ENCODE measurements around the gene HOXC6. TPM values are rescaled to one million over a fixed set of nuclear protein-coding genes. Genes with fewer than 3 reads are reported as not detected.

HOXC6 gene
- total and polyA plus RNA-seq, 8 donors = 0.46 to 2.0 (median 1.0) TPM; not detected in 5

GRCh38 chr12:54049108-54049507 is 20.9 kb downstream of the HOXC6 start:
- WGBS, 5 donors = 72 to 88% (median 86%) methylated on average over 6 of the region's 6 CpGs
- DNase-seq = no peak
- TF ChIP-seq POLR2AphosphoS5 (IDR thresholded peaks at IDR 0.05) (no peak), EP300 (IDR thresholded peaks at IDR 0.05) (no peak), CTCF (IDR thresholded peaks at IDR 0.05) (no peak), POLR2A (IDR thresholded peaks at IDR 0.05) (no peak)
- Histone ChIP-seq H3K9me3 (no peaks in the 10 kb centered on the region), H3K4me1 (peaks cover 10 to 45% (median 23%) of the 10 kb centered on the region in 4 donors), H3K4me3 (no peak overlapping the region), H3K36me3 (no peaks in the 10 kb centered on the region), H3K27me3 (peaks cover 0 to 99% (median 29%) of the 10 kb centered on the region in 3 donors), H3K27ac (no peak overlapping the region)
- intact Hi-C loops (cut with DNase I; ENCODE audit: low total_unique reads) = no loop called here

- Histone ChIP-seq H3K4me1 (peaks cover 13 to 58% (median 35%) of the 10 kb centered on the region in 4 donors), H3K36me3 (no peaks in the 10 kb centered on the region), H3K9me3 (no peaks in the 10 kb centered on the region), H3K4me3 (no peak overlapping the region), H3K27me3 (peaks cover 0 to 96% (median 29%) of the 10 kb centered on the region in 3 donors), H3K27ac (peak overlapping the region in 1 of 5 donors; percentile 11)
- TF ChIP-seq CTCF (IDR thresholded peaks at IDR 0.05) (no peak), EP300 (IDR thresholded peaks at IDR 0.05) (no peak), POLR2AphosphoS5 (IDR thresholded peaks at IDR 0.05) (no peak), POLR2A (IDR thresholded peaks at IDR 0.05) (no peak)
- 53 to 82% (median 67%) methylated on average over 2 of the region's 2 CpGs for WGBS, 5 donors
- DNase-seq = no peak
- intact Hi-C loops (cut with DNase I; ENCODE audit: low total_unique reads) = no loop called here
These were observed 22.2 kb downstream of the HOXC6 start for GRCh38 chr12:54050482-54050810.

- no peak overlapping the region for H3K4me3 ChIP-seq
- H3K4me1 ChIP-seq = peaks cover 18 to 66% (median 40%) of the 10 kb centered on the region in 4 donors
- TF ChIP-seq CTCF (IDR thresholded peaks at IDR 0.05) = no peak
- no peak for TF ChIP-seq POLR2AphosphoS5 (IDR thresholded peaks at IDR 0.05)
- no peak for TF ChIP-seq POLR2A (IDR thresholded peaks at IDR 0.05)
- TF ChIP-seq EP300 (IDR thresholded peaks at IDR 0.05) = no peak
- peaks cover 0 to 89% (median 23%) of the 10 kb centered on the region in 3 donors for H3K27me3 ChIP-seq
- H3K36me3 ChIP-seq = no peaks in the 10 kb centered on the region
- no peaks in the 10 kb centered on the region for H3K9me3 ChIP-seq
- peak in 1 of 2 donors; percentile 25 for DNase-seq
- intact Hi-C loops (cut with DNase I; ENCODE audit: low total_unique reads) = no loop called here
- WGBS, 5 donors = 54 to 84% (median 77%) methylated on average over 12 of the region's 12 CpGs
- peak overlapping the region in 2 of 5 donors; percentile 89 to 91 for H3K27ac ChIP-seq
These were observed 23.0 kb downstream of the HOXC6 start for GRCh38 chr12:54051026-54051842.

- WGBS, 5 donors = 42 to 79% (median 70%) methylated on average over 24 of the region's 24 CpGs
- TF ChIP-seq POLR2AphosphoS5 (IDR thresholded peaks at IDR 0.05) (no peak), EP300 (IDR thresholded peaks at IDR 0.05) (no peak), CTCF (IDR thresholded peaks at IDR 0.05) (no peak), POLR2A (IDR thresholded peaks at IDR 0.05) (no peak)
- H3K4me1 ChIP-seq = peaks cover 18 to 68% (median 39%) of the 10 kb centered on the region in 4 donors
- intact Hi-C loops (cut with DNase I; ENCODE audit: low total_unique reads) = no loop called here
- H3K9me3 ChIP-seq = no peaks in the 10 kb centered on the region
- peak overlapping the region in 2 of 4 donors; percentile 5 to 71 for H3K4me3 ChIP-seq
- H3K27me3 ChIP-seq = peaks cover 0 to 81% (median 16%) of the 10 kb centered on the region in 3 donors
- peak in 1 of 2 donors; percentile 70 for DNase-seq
- no peaks in the 10 kb centered on the region for H3K36me3 ChIP-seq
- peak overlapping the region in 4 of 5 donors; percentile 78 to 91 (median 86) for H3K27ac ChIP-seq
These were observed 23.7 kb downstream of the HOXC6 start for GRCh38 chr12:54051874-54052437.

All from stomach (tissue), 9 donors.